Calu3 (cell line): Measurements from ENCODE around the gene NAALADL2. TPM values are rescaled to one million over a fixed set of nuclear protein-coding genes. Genes with fewer than 3 reads are reported as not detected.
"Not testable (repeated sequence)": the region's sequence is repeated elsewhere in the genome, so short reads cannot be mapped to it uniquely, and the experiment has no call there.

Experiments used
- BruUV-seq: library from RNA; stranded (reverse); fragments of 400-500 nt; replicated peaks from 2 replicates; lab custom pipeline; 2021; lab: Mats Ljungman, UMichigan
- CTCF ChIA-PET: fragments of 300-600 bp; sonication (Branson Sonifier 250); formaldehyde crosslinking; loops from one replicate; lab custom pipeline; 2022; ENCODE audit warnings: antibody characterized with exemption; lab: Charles Lee
- DNase-seq: peaks from one replicate; pipeline ENCODE4 v3.0.0; 2022
- H3K27ac Mint-ChIP-seq: one replicate; pipeline ENCODE4 v1.8.0; 2022; ENCODE audit warnings: mixed read lengths; ENCODE audit not compliant: unreplicated experiment
- H3K27me3 Mint-ChIP-seq: one replicate; pipeline ENCODE4 v1.8.0; 2022; ENCODE audit warnings: mixed read lengths; ENCODE audit not compliant: unreplicated experiment
- H3K36me3 Mint-ChIP-seq: one replicate; pipeline ENCODE4 v1.8.0; 2022; ENCODE audit warnings: mild to moderate bottlenecking, moderate library complexity, mixed read lengths; ENCODE audit not compliant: insufficient read depth, unreplicated experiment
- H3K4me1 Mint-ChIP-seq: one replicate; pipeline ENCODE4 v1.8.0; 2022; ENCODE audit warnings: mild to moderate bottlenecking, low read depth, mixed read lengths; ENCODE audit not compliant: unreplicated experiment
- H3K4me3 Mint-ChIP-seq: one replicate; pipeline ENCODE4 v1.8.0; 2022; ENCODE audit warnings: mild to moderate bottlenecking, low read depth, moderate library complexity, mixed read lengths; ENCODE audit not compliant: unreplicated experiment
- H3K9me3 Mint-ChIP-seq: one replicate; pipeline ENCODE4 v1.8.0; 2022; ENCODE audit warnings: low read depth, mixed read lengths; ENCODE audit not compliant: unreplicated experiment
- CTCF ChIP-seq: fragments of 200-600 bp; IDR thresholded peaks from one replicate; pipeline ENCODE4 v1.8.0; 2022; ENCODE audit warnings: antibody characterized with exemption; ENCODE audit not compliant: unreplicated experiment
- intact Hi-C: fragments of 100-400 bp; cut with micrococcal nuclease; formaldehyde crosslinking; loops from one replicate; pipeline ENCODE4 v1.10.0; 2022; ENCODE audit not compliant: unreplicated experiment
- total RNA-seq: library from RNA; stranded (reverse); gene quantifications from 2 replicates; pipeline ENCODE4 v1.2.3, GENCODE V29; 2022

Gene NAALADL2
- total RNA-seq, 1 experiment from 2014 or later: 36.9 TPM

GRCh38 chr3:175417426-175417825, 558.3 kb downstream of the NAALADL2 start:
- CTCF ChIA-PET: no interaction called here
- H3K27ac Mint-ChIP-seq: no peak overlapping the region
- no peaks in the 10 kb centered on the region for H3K36me3 Mint-ChIP-seq
- H3K27me3 Mint-ChIP-seq: no peaks in the 10 kb centered on the region
- DNase-seq: no peak
- no peaks in the 10 kb centered on the region for H3K4me1 Mint-ChIP-seq
- no peaks in the 10 kb centered on the region for H3K9me3 Mint-ChIP-seq
- intact Hi-C loops: no loop called here
- no peak overlapping the region for H3K4me3 Mint-ChIP-seq
- TF ChIP-seq CTCF: no peak
- BruUV-seq: no TSS peak

- no TSS peak for BruUV-seq
- TF ChIP-seq CTCF: no peak
- Mint-ChIP-seq H3K27ac (no peak overlapping the region), H3K4me1 (no peaks in the 10 kb centered on the region), H3K4me3 (no peak overlapping the region), H3K27me3 (no peaks in the 10 kb centered on the region), H3K9me3 (no peaks in the 10 kb centered on the region), H3K36me3 (no peaks in the 10 kb centered on the region)
- intact Hi-C loops: loop anchor here (2.0 kb wide), 1 partner anchor 519 kb away; no protein-coding TSS in a partner anchor
- DNase-seq: no peak
- CTCF ChIA-PET: no interaction called here
Measured at GRCh38 chr3:175421902-175422301, 562.8 kb downstream of the NAALADL2 start.

GRCh38 chr3:175422744-175423143, 563.6 kb downstream of the NAALADL2 start:
- CTCF ChIA-PET: interaction anchor here (0.6 to 0.7 kb wide), 6 partner anchors 269 to 1297 kb away, joined by 3 to 5 read pairs (median 3); no protein-coding TSS in a partner anchor
- DNase-seq: no peak

GRCh38 chr3:175423848-175424247, 564.7 kb downstream of the NAALADL2 start:
- H3K4me3 Mint-ChIP-seq, H3K27me3 Mint-ChIP-seq, BruUV-seq, H3K9me3 Mint-ChIP-seq, DNase-seq, H3K27ac Mint-ChIP-seq, H3K36me3 Mint-ChIP-seq, CTCF ChIA-PET, H3K4me1 Mint-ChIP-seq: not testable (repeated sequence)
- intact Hi-C loops: loop anchor here (2.0 kb wide), 1 partner anchor 517 kb away; no protein-coding TSS in a partner anchor

More at GRCh38 chr3:175422744-175423143, 563.6 kb downstream of the NAALADL2 start:
- Mint-ChIP-seq H3K4me3 (no peak overlapping the region), H3K27me3 (no peaks in the 10 kb centered on the region), H3K27ac (no peak overlapping the region), H3K4me1 (no peaks in the 10 kb centered on the region), H3K36me3 (no peaks in the 10 kb centered on the region), H3K9me3 (no peaks in the 10 kb centered on the region)
- no peak for TF ChIP-seq CTCF
- intact Hi-C loops: loop anchor here (2.0 kb wide), 1 partner anchor 518 kb away; no protein-coding TSS in a partner anchor
- BruUV-seq: no TSS peak

GRCh38 chr3:175426805-175427204, 567.7 kb downstream of the NAALADL2 start:
- CTCF ChIA-PET: no interaction called here
- H3K27me3 Mint-ChIP-seq: no peaks in the 10 kb centered on the region
- H3K4me3 Mint-ChIP-seq: no peak overlapping the region
- H3K4me1 Mint-ChIP-seq: no peaks in the 10 kb centered on the region
- TF ChIP-seq CTCF: no peak
- H3K36me3 Mint-ChIP-seq: no peaks in the 10 kb centered on the region
- H3K9me3 Mint-ChIP-seq: no peaks in the 10 kb centered on the region
- intact Hi-C loops: no loop called here
- no TSS peak for BruUV-seq
- H3K27ac Mint-ChIP-seq: no peak overlapping the region
- no peak for DNase-seq
